Measurements from ENCODE around the gene CNTNAP1. TPM values are rescaled to one million over a fixed set of nuclear protein-coding genes. Genes with fewer than 3 reads are reported as not detected.

The CNTNAP1 gene
- total and polyA plus RNA-seq, 9 of the 15 experiments (the other 6 are each of a cell fraction or from before 2014, with no cell fraction given), result 0.10 to 1.8 (median 0.62) TPM

- no peak for TF ChIP-seq ETV6 (IDR thresholded peaks at IDR 0.05; ENCODE audit: borderline replicate concordance in 1 of 2, low read depth in 2 of 2, low read length in 1 of 2)
- no peak for TF ChIP-seq ETV6 (CRISPR knock-in tag; IDR thresholded peaks at IDR 0.05; ENCODE audit: borderline replicate concordance)
- peak; percentile 92 for TF ChIP-seq ZNF263 (CRISPR knock-in tag; IDR thresholded peaks at IDR 0.05; ENCODE audit: borderline replicate concordance)
- no peak for TF ChIP-seq TAF15 (IDR thresholded peaks at IDR 0.05; ENCODE audit: low read depth, low read length)
- no peak for TF ChIP-seq ZNF668 (CRISPR knock-in tag; IDR thresholded peaks at IDR 0.05)
- TF ChIP-seq REST (IDR thresholded peaks at IDR 0.05; ENCODE audit: borderline replicate concordance), result peak; percentile 90
- TF ChIP-seq REST (CRISPR knock-in tag; IDR thresholded peaks at IDR 0.05; ENCODE audit: low read depth), result peak; percentile 87
- TF ChIP-seq GATAD2A (IDR thresholded peaks at IDR 0.05), result peak; percentile 96
- no peak for TF ChIP-seq TRIM24 (IDR thresholded peaks at IDR 0.05)
- no peak for TF ChIP-seq ARID3B (CRISPR knock-in tag; IDR thresholded peaks at IDR 0.05; ENCODE audit: borderline replicate concordance)
- TF ChIP-seq ZNF224 (CRISPR knock-in tag; IDR thresholded peaks at IDR 0.05), result 0 out of 2 replicates have a peak, but pooled peaks have one; percentile 66
- no peak for TF ChIP-seq CREB3L1 (IDR thresholded peaks at IDR 0.05; ENCODE audit: borderline replicate concordance, low read depth)
- peak; percentile 24 to 41; a peak in 2 of 4 replicates for TF ChIP-seq UBTF (IDR thresholded peaks at IDR 0.05; ENCODE audit: borderline replicate concordance in 1 of 2, low read depth in 2 of 2, low read length in 2 of 2)
- peak; percentile 48; the same call in 1 of the 2 replicates for TF ChIP-seq L3MBTL2 (IDR thresholded peaks at IDR 0.05)
Observed at GRCh38 chr17:42675965-42676423, 6.3 kb upstream of the CNTNAP1 start (continued).

All from K562 (cell line).